OCI-LY3 (cell line): Measurements from ENCODE around the gene TUBA8.

Experiments used
- CTCF ChIP-seq: fragments of 200-600, 300-600 bp; sonication (generic); IDR thresholded peaks from 2 replicates; pipeline ENCODE4 v1.5.1; 2014; ENCODE audit warnings: antibody characterized with exemption, low read length, low read depth
- EZH2phosphoT487 ChIP-seq: fragments of 200-600 bp; shearing (Covaris generic); IDR thresholded peaks from 2 replicates; pipeline ENCODE4 v1.6.1; 2018; ENCODE audit warnings: antibody characterized with exemption, mixed run types, low read depth

- TF ChIP-seq CTCF (no peak), EZH2phosphoT487 (no peak)
Measured at GRCh38 chr22:18154821-18155390, 44.3 kb downstream of the TUBA8 start.
